Activated T-cell treated with anti-CD3 and anti-CD28 coated beads, Interleukin-2, amount 50 U/mL, for 72 hours (primary cell): Measurements from ENCODE around the gene TPM1. TPM values are rescaled to one million over a fixed set of nuclear protein-coding genes. Genes with fewer than 3 reads are reported as not detected.

Source experiments
- ATAC-seq, 2 donors: fragments of 150-1000 bp; cut with Tn5 transposase; replicated peaks in 1 of 2; 2 replicates each; pipeline ENCODE4 v1.10.0; 2021; ENCODE audit warnings: moderate library complexity in 2 of 2, mild to moderate bottlenecking in 1 of 2
- DNase-seq, 2 donors: peaks; one replicate each; pipeline ENCODE4 v3.0.0; 2021 to 2022; ENCODE audit warnings: mixed read lengths in 1 of 2
- H3K27ac Mint-ChIP-seq: one replicate; pipeline ENCODE4 v1.8.0; 2022; ENCODE audit warnings: mild to moderate bottlenecking, moderate library complexity, mixed read lengths
- H3K27me3 Mint-ChIP-seq: one replicate; pipeline ENCODE4 v1.8.0; 2022; ENCODE audit warnings: low read depth, mixed read lengths
- H3K36me3 Mint-ChIP-seq, 2 donors: one replicate each; pipeline ENCODE4 v1.8.0; 2022; ENCODE audit warnings: mixed read lengths in 2 of 2, mild to moderate bottlenecking in 1 of 2; ENCODE audit not compliant: insufficient read depth in 2 of 2
- H3K4me1 Mint-ChIP-seq: one replicate; pipeline ENCODE4 v1.8.0; 2022; ENCODE audit warnings: low read depth, mixed read lengths
- H3K4me3 Mint-ChIP-seq, 2 donors: one replicate each; pipeline ENCODE4 v1.8.0; 2022; ENCODE audit warnings: mild to moderate bottlenecking in 2 of 2, mixed read lengths in 2 of 2, moderate library complexity in 2 of 2
- H3K9me3 Mint-ChIP-seq, 2 donors: one replicate each; pipeline ENCODE4 v1.8.0; 2022; ENCODE audit warnings: mixed read lengths in 2 of 2
- total RNA-seq, 2 donors: library from RNA; stranded (reverse); gene quantifications; one replicate each; pipeline ENCODE4 v1.2.3, GENCODE V29; 2022

Gene TPM1
- total RNA-seq, 2 donors from 2014 or later: 9.5 to 9.6 TPM

GRCh38 chr15:63059573-63060216 lies 17.1 kb downstream of the TPM1 start:
- Mint-ChIP-seq H3K4me1 (no peaks in the 10 kb centered on the region), H3K27ac (no peak overlapping the region), H3K9me3 (no peaks in the 10 kb centered on the region), H3K36me3 (peaks cover 0 to 3% of the 10 kb centered on the region in 2 donors), H3K4me3 (no peak overlapping the region), H3K27me3 (no peaks in the 10 kb centered on the region)
- DNase-seq: no peak
- no peak for ATAC-seq

GRCh38 chr15:63060699-63061098 lies 18.2 kb downstream of the TPM1 start:
- DNase-seq (no peak), ATAC-seq (no peak)
- no peaks in the 10 kb centered on the region for H3K4me1 Mint-ChIP-seq
- H3K9me3 Mint-ChIP-seq: no peaks in the 10 kb centered on the region
- no peaks in the 10 kb centered on the region for H3K27me3 Mint-ChIP-seq
- no peak overlapping the region for H3K27ac Mint-ChIP-seq
- H3K36me3 Mint-ChIP-seq: peaks cover 0 to 3% of the 10 kb centered on the region in 2 donors
- no peak overlapping the region for H3K4me3 Mint-ChIP-seq

GRCh38 chr15:63061975-63062374 lies 19.4 kb downstream of the TPM1 start:
- no peak for ATAC-seq
- no peak for DNase-seq
- Mint-ChIP-seq H3K27ac (no peak overlapping the region), H3K27me3 (no peaks in the 10 kb centered on the region), H3K4me1 (no peaks in the 10 kb centered on the region), H3K9me3 (no peaks in the 10 kb centered on the region), H3K36me3 (peaks cover 0 to 3% of the 10 kb centered on the region in 2 donors), H3K4me3 (no peak overlapping the region)

GRCh38 chr15:63063164-63063756 lies 20.7 kb downstream of the TPM1 start:
- no peak for DNase-seq
- Mint-ChIP-seq H3K27ac (peak overlapping the region; percentile 11), H3K27me3 (no peaks in the 10 kb centered on the region), H3K9me3 (no peaks in the 10 kb centered on the region), H3K36me3 (peaks cover 0 to 3% of the 10 kb centered on the region in 2 donors), H3K4me1 (no peaks in the 10 kb centered on the region), H3K4me3 (no peak overlapping the region)
- ATAC-seq: no peak

- H3K36me3 Mint-ChIP-seq: peaks cover 0 to 3% of the 10 kb centered on the region in 2 donors
- no peaks in the 10 kb centered on the region for H3K27me3 Mint-ChIP-seq
- no peak overlapping the region for H3K27ac Mint-ChIP-seq
- no peaks in the 10 kb centered on the region for H3K9me3 Mint-ChIP-seq
- DNase-seq (no peak), ATAC-seq (no peak)
- no peaks in the 10 kb centered on the region for H3K4me1 Mint-ChIP-seq
- H3K4me3 Mint-ChIP-seq: no peak overlapping the region
Observed at GRCh38 chr15:63063877-63064409, 21.4 kb downstream of the TPM1 start.

- Mint-ChIP-seq H3K27ac (no peak overlapping the region), H3K9me3 (no peaks in the 10 kb centered on the region)
Observed at GRCh38 chr15:63065262-63066221, 23.0 kb downstream of the TPM1 start.

GRCh38 chr15:63066272-63066671 lies 23.7 kb downstream of the TPM1 start:
- no peaks in the 10 kb centered on the region for H3K9me3 Mint-ChIP-seq
- no peak overlapping the region for H3K4me3 Mint-ChIP-seq
- H3K36me3 Mint-ChIP-seq: peaks cover 0 to 3% of the 10 kb centered on the region in 2 donors
- DNase-seq (no peak), ATAC-seq (no peak)
- no peaks in the 10 kb centered on the region for H3K4me1 Mint-ChIP-seq
- H3K27me3 Mint-ChIP-seq: no peaks in the 10 kb centered on the region
- no peak overlapping the region for H3K27ac Mint-ChIP-seq

More at GRCh38 chr15:63065262-63066221, 23.0 kb downstream of the TPM1 start:
- no peaks in the 10 kb centered on the region for H3K4me1 Mint-ChIP-seq
- no peaks in the 10 kb centered on the region for H3K27me3 Mint-ChIP-seq
- DNase-seq: no peak
- H3K36me3 Mint-ChIP-seq: peaks cover 0 to 3% of the 10 kb centered on the region in 2 donors
- no peak overlapping the region for H3K4me3 Mint-ChIP-seq
- no peak for ATAC-seq

GRCh38 chr15:63067306-63067705 lies 24.8 kb downstream of the TPM1 start:
- H3K36me3 Mint-ChIP-seq: no peaks in the 10 kb centered on the region

GRCh38 chr15:63067976-63068743 lies 25.6 kb downstream of the TPM1 start:
- no peak overlapping the region for H3K27ac Mint-ChIP-seq
- H3K4me3 Mint-ChIP-seq: no peak overlapping the region
- no peaks in the 10 kb centered on the region for H3K4me1 Mint-ChIP-seq
- H3K36me3 Mint-ChIP-seq: no peaks in the 10 kb centered on the region
- DNase-seq: no peak
- H3K27me3 Mint-ChIP-seq: no peaks in the 10 kb centered on the region
- no peaks in the 10 kb centered on the region for H3K9me3 Mint-ChIP-seq
- no peak for ATAC-seq

More at GRCh38 chr15:63067306-63067705, 24.8 kb downstream of the TPM1 start:
- H3K4me3 Mint-ChIP-seq: no peak overlapping the region
- ATAC-seq (no peak), DNase-seq (no peak)
- H3K4me1 Mint-ChIP-seq: no peaks in the 10 kb centered on the region
- H3K27me3 Mint-ChIP-seq: no peaks in the 10 kb centered on the region
- no peak overlapping the region for H3K27ac Mint-ChIP-seq
- H3K9me3 Mint-ChIP-seq: no peaks in the 10 kb centered on the region

GRCh38 chr15:63069616-63070090 lies 27.1 kb downstream of the TPM1 start:
- Mint-ChIP-seq H3K9me3 (no peaks in the 10 kb centered on the region), H3K4me1 (no peaks in the 10 kb centered on the region), H3K36me3 (no peaks in the 10 kb centered on the region), H3K27me3 (no peaks in the 10 kb centered on the region), H3K4me3 (no peak overlapping the region), H3K27ac (no peak overlapping the region)
- no peak for DNase-seq
- no peak for ATAC-seq

GRCh38 chr15:63070681-63071129 lies 28.2 kb downstream of the TPM1 start:
- Mint-ChIP-seq H3K36me3 (no peaks in the 10 kb centered on the region), H3K4me1 (peaks cover 5% of the 10 kb centered on the region), H3K27ac (no peak overlapping the region), H3K27me3 (no peaks in the 10 kb centered on the region), H3K4me3 (no peak overlapping the region), H3K9me3 (no peaks in the 10 kb centered on the region)
- ATAC-seq (peak in 1 of 2 donors; percentile 28), DNase-seq (no peak)

- no peaks in the 10 kb centered on the region for H3K9me3 Mint-ChIP-seq
- no peak for ATAC-seq
- H3K4me1 Mint-ChIP-seq: peaks cover 5% of the 10 kb centered on the region
- no peak overlapping the region for H3K27ac Mint-ChIP-seq
- no peak overlapping the region for H3K4me3 Mint-ChIP-seq
- H3K36me3 Mint-ChIP-seq: no peaks in the 10 kb centered on the region
- no peaks in the 10 kb centered on the region for H3K27me3 Mint-ChIP-seq
- no peak for DNase-seq
Observed at GRCh38 chr15:63071288-63071909, 28.9 kb downstream of the TPM1 start.
